GM12875 (cell line): Measurements from ENCODE around the gene SEC16A.

ENCODE experiments used
- H3K4me3 ChIP-seq: one replicate; pipeline ENCODE4 v1.5.1; 2011; ENCODE audit warnings: low read depth, low read length, control low read depth
- CTCF ChIP-seq: IDR thresholded peaks from 2 replicates; pipeline ENCODE4 v1.5.1; 2011; ENCODE audit warnings: low read depth, mild to moderate bottlenecking, control low read depth, inconsistent platforms, low read length, moderate library complexity, borderline replicate concordance; ENCODE audit not compliant: insufficient read depth

Gene SEC16A

DNA sequence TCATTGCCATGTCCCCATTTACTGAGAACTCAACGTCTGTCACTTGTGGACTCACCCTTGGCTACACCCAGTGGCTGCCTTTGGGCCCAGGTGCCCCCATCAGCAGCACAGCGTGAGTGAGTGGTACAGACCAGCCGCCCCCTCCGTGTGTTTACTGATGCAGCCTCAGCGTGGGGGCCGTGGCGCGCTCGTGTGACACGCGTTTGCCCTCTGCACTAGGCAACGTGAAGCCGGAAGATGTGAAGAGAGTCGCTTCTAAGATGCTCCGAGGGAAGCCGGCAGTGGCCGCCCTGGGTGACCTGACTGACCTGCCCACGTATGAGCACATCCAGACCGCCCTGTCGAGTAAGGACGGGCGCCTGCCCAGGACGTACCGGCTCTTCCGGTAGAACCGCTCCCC, 60.0 kb downstream of the SEC16A start:
- no peak for TF ChIP-seq CTCF
- H3K4me3 ChIP-seq, result no peak overlapping the region

GRCh38 chr9:136421791-136422190, 61.0 kb downstream of the SEC16A start:
- no peak overlapping the region for H3K4me3 ChIP-seq
- no peak for TF ChIP-seq CTCF

- no peak overlapping the region for H3K4me3 ChIP-seq
- no peak for TF ChIP-seq CTCF
Observed at GRCh38 chr9:136419092-136419420, 63.8 kb downstream of the SEC16A start.

DNA sequence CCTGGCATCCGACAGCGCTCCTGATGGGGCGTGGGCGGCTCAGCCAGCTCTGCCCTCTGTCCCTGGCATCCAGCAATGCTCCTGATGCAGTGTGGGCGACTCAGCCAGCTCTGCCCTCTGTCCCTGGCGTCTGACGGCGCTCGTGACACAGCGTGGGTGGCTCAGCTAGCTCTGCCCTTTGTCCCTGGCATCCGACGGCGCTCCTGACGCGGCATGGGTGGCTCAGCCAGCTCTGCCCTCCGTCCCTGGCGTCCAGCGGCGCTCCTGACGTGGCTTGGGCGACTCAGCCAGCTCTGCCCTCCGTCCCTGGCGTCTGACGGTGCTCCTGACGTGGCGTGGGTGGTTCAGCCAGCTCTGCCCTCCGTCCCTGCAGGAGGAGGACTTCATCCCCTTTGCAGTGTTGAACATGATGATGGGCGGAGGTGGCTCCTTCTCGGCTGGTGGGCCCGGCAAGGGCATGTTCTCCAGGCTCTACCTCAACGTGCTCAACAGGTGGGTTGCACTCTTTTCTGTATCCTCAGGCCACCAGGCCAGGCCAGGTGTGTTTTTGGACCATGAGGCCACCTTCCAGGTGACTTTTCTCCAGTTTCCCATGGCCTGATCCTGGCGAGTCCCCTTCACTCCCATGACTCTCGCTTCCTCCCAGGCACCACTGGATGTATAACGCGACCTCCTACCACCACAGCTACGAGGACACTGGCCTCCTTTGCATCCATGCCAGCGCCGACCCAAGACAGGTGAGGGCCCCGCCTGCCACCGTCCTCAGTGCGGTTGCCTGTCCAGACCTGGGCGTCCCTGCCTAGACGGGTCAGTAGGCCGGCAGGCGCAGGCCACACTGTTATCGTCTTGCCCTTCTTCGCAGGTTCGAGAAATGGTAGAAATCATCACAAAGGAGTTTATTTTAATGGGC, 64.4 kb downstream of the SEC16A start:
- no peak for TF ChIP-seq CTCF
- H3K4me3 ChIP-seq, result no peak overlapping the region

DNA sequence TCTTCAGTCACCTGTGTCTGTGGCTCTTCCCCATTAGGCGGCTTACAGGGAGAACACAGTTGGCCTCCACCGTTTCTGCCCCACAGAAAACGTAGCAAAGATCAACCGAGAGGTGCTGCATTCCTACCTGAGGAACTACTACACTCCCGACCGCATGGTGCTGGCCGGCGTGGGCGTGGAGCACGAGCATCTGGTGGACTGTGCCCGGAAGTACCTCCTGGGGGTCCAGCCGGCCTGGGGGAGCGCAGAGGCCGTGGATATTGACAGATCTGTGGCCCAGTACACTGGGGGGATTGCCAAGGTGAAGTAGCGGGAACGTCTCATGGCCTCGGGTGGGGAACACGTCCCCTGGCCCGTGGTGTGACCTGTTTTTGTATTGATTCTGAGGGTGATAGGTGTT, 65.9 kb downstream of the SEC16A start:
- no peak overlapping the region for H3K4me3 ChIP-seq
- no peak for TF ChIP-seq CTCF

DNA sequence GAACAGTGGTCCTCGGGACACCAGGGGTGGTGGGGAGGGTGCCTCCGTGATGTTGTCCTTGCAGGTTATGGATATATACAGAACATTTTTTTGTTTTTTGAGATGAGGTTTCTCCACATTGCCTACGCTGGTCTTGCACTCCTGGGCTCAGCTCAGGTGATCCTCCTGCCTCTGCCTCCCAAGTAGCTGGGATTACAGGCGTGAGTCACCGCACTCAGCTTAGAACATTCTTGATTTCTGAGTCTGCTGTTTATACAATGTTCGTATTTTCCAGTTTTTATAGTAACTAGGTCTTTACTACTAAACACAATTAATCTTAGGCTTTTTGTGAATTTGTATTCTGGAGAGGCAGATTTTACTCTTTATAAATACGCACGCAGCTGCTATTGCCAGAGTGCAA, 66.4 kb downstream of the SEC16A start:
- H3K4me3 ChIP-seq, result no peak overlapping the region
- TF ChIP-seq CTCF, result no peak

DNA sequence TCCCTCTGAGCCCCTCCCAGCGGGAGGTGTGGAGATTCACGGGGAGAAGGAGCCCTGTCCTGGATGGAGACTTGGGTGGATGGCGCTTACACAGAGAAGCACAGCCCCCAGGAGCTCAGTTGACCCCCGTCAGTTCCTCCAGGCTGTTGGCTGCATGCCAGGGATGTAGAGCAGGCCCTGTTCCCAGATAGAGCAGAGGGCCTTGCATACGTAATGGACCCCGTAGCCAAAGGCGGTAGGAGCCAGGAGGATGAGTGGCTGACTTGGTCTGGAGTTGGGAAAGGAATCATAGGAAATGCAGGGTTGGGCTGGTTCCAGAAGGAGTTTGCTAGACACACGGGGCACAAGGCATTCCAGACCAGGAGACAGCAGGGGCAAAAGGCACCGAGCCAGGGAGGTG, 69.9 kb downstream of the SEC16A start:
- TF ChIP-seq CTCF, result no peak
- no peak overlapping the region for H3K4me3 ChIP-seq
